K562 (cell line): ENCODE results near the gene TRUB2. TPM values are rescaled to one million over a fixed set of nuclear protein-coding genes. Genes with fewer than 3 reads are reported as not detected.

ENCODE experiments used
- E2F4 ChIP-seq: sonication (generic); formaldehyde crosslinking; IDR thresholded peaks from 2 replicates; pipeline ENCODE4 v1.8.0; 2022; ENCODE audit warnings: mild to moderate bottlenecking, low read depth, missing genetic modification reagents
- ESRRB ChIP-seq: fragments of 250-450 bp; sonication (Bioruptor Pico); IDR thresholded peaks from 2 replicates; pipeline ENCODE4 v1.5.0; 2020; ENCODE audit warnings: mild to moderate bottlenecking, moderate library complexity, borderline replicate concordance
- EWSR1 ChIP-seq: fragments of 450-650 bp; IDR thresholded peaks from 2 replicates; pipeline ENCODE4 v1.6.1; 2018; ENCODE audit warnings: borderline replicate concordance, mild to moderate bottlenecking, low read depth, moderate library complexity; ENCODE audit not compliant: partially characterized antibody
- FOXK2 ChIP-seq, 2 experiments: fragments of 450-650 bp; IDR thresholded peaks in 1 of 2; conservative IDR thresholded peaks in 1 of 2; 2 replicates each; pipeline ENCODE4 v1.6.1; 2016; ENCODE audit warnings: low read depth in 2 of 2, mild to moderate bottlenecking in 1 of 2
- HDAC3 ChIP-seq: fragments of 450-650 bp; IDR thresholded peaks from 2 replicates; pipeline ENCODE4 v1.6.1; 2018; ENCODE audit warnings: borderline replicate concordance, mild to moderate bottlenecking, moderate library complexity; ENCODE audit not compliant: partially characterized antibody
- HNRNPLL ChIP-seq: fragments of 200-400 bp; formaldehyde crosslinking; IDR thresholded peaks from 2 replicates; pipeline ENCODE4 v1.6.1; 2017; ENCODE audit warnings: low read length, low read depth, mild to moderate bottlenecking; ENCODE audit not compliant: poor library complexity, severe bottlenecking
- HOXB6 ChIP-seq: fragments of 250-450 bp; sonication (Bioruptor Pico); IDR thresholded peaks from 2 replicates; pipeline ENCODE4 v1.5.1; 2022; ENCODE audit warnings: mild to moderate bottlenecking, borderline replicate concordance
- MTA1 ChIP-seq: fragments of 450-650 bp; IDR thresholded peaks from 2 replicates; pipeline ENCODE4 v1.6.1; 2017; ENCODE audit warnings: borderline replicate concordance
- NCOA6 ChIP-seq: fragments of 450-650 bp; IDR thresholded peaks from 2 replicates; pipeline ENCODE4 v1.6.1; 2017; ENCODE audit warnings: mild to moderate bottlenecking
- NFE2L1 ChIP-seq: fragments of 450-650 bp; IDR thresholded peaks from 2 replicates; pipeline ENCODE4 v1.6.1; 2016; ENCODE audit warnings: missing genetic modification characterization, low read depth, mild to moderate bottlenecking, missing compliant biosample characterization, moderate library complexity, borderline replicate concordance
- POLR3A ChIP-seq: IDR thresholded peaks from 2 replicates; pipeline ENCODE4 v1.6.1; 2011; ENCODE audit warnings: borderline replicate concordance, mild to moderate bottlenecking, moderate library complexity; ENCODE audit not compliant: insufficient read length, insufficient read depth; ENCODE audit errors: extremely low read depth
- POLR3G ChIP-seq: IDR thresholded peaks from 2 replicates; pipeline ENCODE4 v1.6.1; 2011; ENCODE audit not compliant: insufficient read length, insufficient replicate concordance; ENCODE audit errors: extremely low read depth
- SMARCB1 ChIP-seq: IDR thresholded peaks from 2 replicates; pipeline ENCODE4 v1.6.1; 2011; ENCODE audit warnings: improper control_type of control experiment, low read depth; ENCODE audit not compliant: insufficient read length
- SMARCC2 ChIP-seq: fragments of 450-650 bp; IDR thresholded peaks from 2 replicates; pipeline ENCODE4 v1.6.1; 2017; ENCODE audit warnings: antibody characterized with exemption, moderate library complexity, mild to moderate bottlenecking, low read depth
- SRF ChIP-seq, 2 experiments: fragments of 250-450, 450-650 bp in 1 of 2; sonication (Bioruptor Pico) in 1 of 2; sonication (generic) in 1 of 2; formaldehyde crosslinking; IDR thresholded peaks; 2 replicates each; pipeline versions ENCODE4 v1.5.0 to v1.5.1; 2020 to 2022; ENCODE audit warnings: mild to moderate bottlenecking in 1 of 2, missing genetic modification reagents in 1 of 2
- YBX1 ChIP-seq: fragments of 450-650 bp; IDR thresholded peaks from 2 replicates; pipeline ENCODE4 v1.7.1; 2016; ENCODE audit warnings: mild to moderate bottlenecking
- ZBTB17 ChIP-seq: fragments of 450-650 bp; formaldehyde crosslinking; IDR thresholded peaks from 2 replicates; pipeline ENCODE4 v1.4.0; 2020; ENCODE audit warnings: mild to moderate bottlenecking
- ZNF143 ChIP-seq: sonication (generic); formaldehyde crosslinking; IDR thresholded peaks from 2 replicates; pipeline ENCODE4 v1.9.0; 2022; ENCODE audit warnings: mild to moderate bottlenecking, missing genetic modification reagents
- ZNF583 ChIP-seq: fragments of 250-450 bp; sonication (Bioruptor Pico); IDR thresholded peaks from 2 replicates; pipeline ENCODE4 v1.4.0; 2020
- ZNF76 ChIP-seq: fragments of 250-450 bp; sonication (Bioruptor Pico); IDR thresholded peaks from 2 replicates; pipeline ENCODE4 v1.4.0; 2020; ENCODE audit warnings: mild to moderate bottlenecking, moderate library complexity, borderline replicate concordance
- polyA plus RNA-seq, 8 experiments: library from polyadenylated mRNA; depleted of rRNA in 4 of 8; stranded (reverse) in 5 of 8; unstranded in 3 of 8; fragments of >200 nt; fragmentation: Nextera tagmentation in 2 of 8; fragmentation: Illumina TruSeq in 1 of 8; extraction: Ambion mirVana in 2 of 8; extraction: Trizol in 1 of 8; gene quantifications; 2 replicates each; pipeline versions ENCODE4 v1.2.1 to v1.2.3, GENCODE V29; 2011 to 2014; ENCODE audit warnings: inconsistent platforms in 1 of 8, missing spikeins in 1 of 8
- total RNA-seq, 7 experiments: library from RNA; depleted of rRNA in 6 of 7; stranded (reverse); fragments of >200 nt in 6 of 7; fragmentation: Illumina TruSeq in 2 of 7; extraction: Trizol in 2 of 7; gene quantifications; 2 replicates each; pipeline versions ENCODE4 v1.2.1 to v1.2.3, GENCODE V29; 2011 to 2021; ENCODE audit warnings: low replicate concordance in 1 of 7
- TF ChIP-seq, protein P1 (sequence below): fragments of 250-450 bp; sonication (Bioruptor Pico); IDR thresholded peaks from 2 replicates; pipeline ENCODE4 v1.8.0; 2021; ENCODE audit warnings: borderline replicate concordance, mild to moderate bottlenecking, moderate library complexity; ENCODE audit not compliant: poor library complexity, severe bottlenecking
- TF ChIP-seq, protein P2 (sequence below), 2 experiments: fragments of 150-350 bp in 1 of 2; IDR thresholded peaks; 2 replicates each; pipeline ENCODE4 v1.6.1; 2012 to 2016; ENCODE audit warnings: low read depth in 2 of 2, low read length in 2 of 2, mild to moderate bottlenecking in 1 of 2, moderate library complexity in 1 of 2

TRUB2 gene
- total and polyA plus RNA-seq, 9 of the 15 experiments (the other 6 are each of a cell fraction or from before 2014, with no cell fraction given), result 9.3 to 110 (median 63.0) TPM

DNA sequence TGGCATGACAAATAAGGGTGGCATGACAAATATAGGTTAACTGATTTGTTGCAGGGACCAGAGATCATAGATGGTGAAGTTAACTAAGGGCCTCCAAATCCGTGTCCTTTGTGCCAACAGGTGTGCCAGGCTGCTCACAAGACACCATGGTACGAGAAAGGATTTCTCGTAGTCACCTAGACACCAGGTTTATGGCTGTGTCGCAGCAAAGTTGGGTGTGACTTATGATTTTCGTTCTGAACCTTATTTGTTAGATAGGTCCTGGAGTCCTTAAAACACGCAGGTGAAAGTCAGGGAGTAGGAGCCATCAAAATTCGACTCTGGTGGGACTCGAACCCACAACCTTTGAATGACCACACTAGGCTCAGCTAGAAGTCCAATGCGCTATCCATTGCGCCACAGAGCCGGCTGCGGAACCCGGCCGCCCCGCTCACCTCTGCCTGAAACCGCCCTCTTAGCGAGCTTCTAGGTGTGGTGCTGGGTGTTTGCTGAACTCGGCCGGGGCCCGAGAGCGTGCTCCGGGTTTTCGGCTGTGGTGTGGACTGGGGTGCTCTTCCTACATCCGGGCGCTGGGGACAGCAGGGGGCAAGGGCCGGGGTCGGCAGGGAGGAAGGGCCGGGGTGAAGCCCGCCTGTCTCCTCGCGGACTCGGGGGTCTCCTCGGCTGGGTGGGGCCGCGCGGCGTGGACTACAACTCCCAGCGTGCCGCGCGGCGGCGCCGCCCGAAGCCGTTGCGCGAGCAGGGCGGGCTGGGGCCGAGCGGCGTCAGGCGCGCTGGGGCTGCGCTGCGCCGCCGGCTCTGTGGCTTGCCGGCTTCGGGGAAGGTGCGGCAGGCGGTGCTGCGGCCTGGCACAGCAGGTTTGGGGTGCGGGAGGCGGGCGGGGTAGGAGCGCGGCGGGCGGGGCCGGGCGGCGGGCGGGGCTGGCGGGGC, 17.8 kb upstream of the TRUB2 start, which contains the start of gene SLC27A4 (continued):
- TF ChIP-seq YBX1 (no peak), ZNF76 (CRISPR knock-in tag) (peak; percentile 93), NCOA6 (no peak), SMARCB1 (no peak), ESRRB (CRISPR knock-in tag) (no peak), SRF (CRISPR knock-in tag; IDR thresholded peaks at IDR 0.05) (peak; percentile 1 to 76; a peak in 2 of 4 replicates), SMARCC2 (no peak), EWSR1 (no peak), ZNF583 (CRISPR knock-in tag) (peak; percentile 43; the same call in 1 of the 2 replicates), E2F4 (CRISPR knock-in tag) (0 out of 2 replicates have a peak, but pooled peaks have one; percentile 52), MTA1 (peak; percentile 92), HOXB6 (CRISPR knock-in tag) (no peak), FOXK2 (conservative IDR thresholded peaks at IDR 0.05 in 1 of 2, IDR thresholded peaks at IDR 0.05 in 1 of 2; ENCODE audit: low read depth in 2 of 2) (no peak; a peak in 2 of 4 replicates), POLR3G (no peak), ZBTB17 (CRISPR knock-in tag) (peak; percentile 80), HDAC3 (no peak), NFE2L1 (tag) (no peak), POLR3A (no peak), HNRNPLL (peak; percentile 93), ZNF143 (CRISPR knock-in tag) (peak; percentile 89)
- TF ChIP-seq, protein P1, sequence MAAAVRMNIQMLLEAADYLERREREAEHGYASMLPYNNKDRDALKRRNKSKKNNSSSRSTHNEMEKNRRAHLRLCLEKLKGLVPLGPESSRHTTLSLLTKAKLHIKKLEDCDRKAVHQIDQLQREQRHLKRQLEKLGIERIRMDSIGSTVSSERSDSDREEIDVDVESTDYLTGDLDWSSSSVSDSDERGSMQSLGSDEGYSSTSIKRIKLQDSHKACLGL (CRISPR knock-in tag), result peak; percentile 63
- TF ChIP-seq, protein P2, sequence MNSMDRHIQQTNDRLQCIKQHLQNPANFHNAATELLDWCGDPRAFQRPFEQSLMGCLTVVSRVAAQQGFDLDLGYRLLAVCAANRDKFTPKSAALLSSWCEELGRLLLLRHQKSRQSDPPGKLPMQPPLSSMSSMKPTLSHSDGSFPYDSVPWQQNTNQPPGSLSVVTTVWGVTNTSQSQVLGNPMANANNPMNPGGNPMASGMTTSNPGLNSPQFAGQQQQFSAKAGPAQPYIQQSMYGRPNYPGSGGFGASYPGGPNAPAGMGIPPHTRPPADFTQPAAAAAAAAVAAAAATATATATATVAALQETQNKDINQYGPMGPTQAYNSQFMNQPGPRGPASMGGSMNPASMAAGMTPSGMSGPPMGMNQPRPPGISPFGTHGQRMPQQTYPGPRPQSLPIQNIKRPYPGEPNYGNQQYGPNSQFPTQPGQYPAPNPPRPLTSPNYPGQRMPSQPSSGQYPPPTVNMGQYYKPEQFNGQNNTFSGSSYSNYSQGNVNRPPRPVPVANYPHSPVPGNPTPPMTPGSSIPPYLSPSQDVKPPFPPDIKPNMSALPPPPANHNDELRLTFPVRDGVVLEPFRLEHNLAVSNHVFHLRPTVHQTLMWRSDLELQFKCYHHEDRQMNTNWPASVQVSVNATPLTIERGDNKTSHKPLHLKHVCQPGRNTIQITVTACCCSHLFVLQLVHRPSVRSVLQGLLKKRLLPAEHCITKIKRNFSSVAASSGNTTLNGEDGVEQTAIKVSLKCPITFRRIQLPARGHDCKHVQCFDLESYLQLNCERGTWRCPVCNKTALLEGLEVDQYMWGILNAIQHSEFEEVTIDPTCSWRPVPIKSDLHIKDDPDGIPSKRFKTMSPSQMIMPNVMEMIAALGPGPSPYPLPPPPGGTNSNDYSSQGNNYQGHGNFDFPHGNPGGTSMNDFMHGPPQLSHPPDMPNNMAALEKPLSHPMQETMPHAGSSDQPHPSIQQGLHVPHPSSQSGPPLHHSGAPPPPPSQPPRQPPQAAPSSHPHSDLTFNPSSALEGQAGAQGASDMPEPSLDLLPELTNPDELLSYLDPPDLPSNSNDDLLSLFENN (IDR thresholded peaks at IDR 0.05; ENCODE audit: low read depth in 2 of 2, low read length in 2 of 2), result peak in 1 of 2 experiments; percentile 45; a peak in 2 of 4 replicates
